GM19099 (cell line): Measurements from ENCODE around the gene TINAGL1.

Source experiments
- POLR2A ChIP-seq: IDR thresholded peaks from 3 replicates; pipeline ENCODE4 v1.6.1; 2011; ENCODE audit warnings: low read depth; ENCODE audit not compliant: insufficient read length; ENCODE audit errors: extremely low read depth

TINAGL1 gene

GRCh38 chr1:31556481-31557006, 19.8 kb upstream of the TINAGL1 start:
- no peak for TF ChIP-seq POLR2A

- TF ChIP-seq POLR2A, result no peak
Measured at GRCh38 chr1:31559715-31560114, 16.6 kb upstream of the TINAGL1 start.

- no peak for TF ChIP-seq POLR2A
Measured at GRCh38 chr1:31560394-31560793, 15.9 kb upstream of the TINAGL1 start.

- no peak for TF ChIP-seq POLR2A
Measured at GRCh38 chr1:31562707-31563360, 13.5 kb upstream of the TINAGL1 start.

GRCh38 chr1:31564606-31564989, 11.7 kb upstream of the TINAGL1 start:
- no peak for TF ChIP-seq POLR2A

GRCh38 chr1:31567956-31568570, 8.3 kb upstream of the TINAGL1 start:
- no peak for TF ChIP-seq POLR2A

GRCh38 chr1:31568895-31569595, 7.3 kb upstream of the TINAGL1 start:
- no peak for TF ChIP-seq POLR2A

- no peak for TF ChIP-seq POLR2A
Measured at GRCh38 chr1:31569596-31570173, 6.6 kb upstream of the TINAGL1 start.

GRCh38 chr1:31570228-31570627, 6.1 kb upstream of the TINAGL1 start:
- no peak for TF ChIP-seq POLR2A

- no peak for TF ChIP-seq POLR2A
Measured at GRCh38 chr1:31570906-31571305, 5.4 kb upstream of the TINAGL1 start.

GRCh38 chr1:31571340-31572295, 4.7 kb upstream of the TINAGL1 start:
- TF ChIP-seq POLR2A, result no peak

GRCh38 chr1:31572323-31573104, 3.8 kb upstream of the TINAGL1 start:
- no peak for TF ChIP-seq POLR2A

GRCh38 chr1:31573261-31573660, 3.1 kb upstream of the TINAGL1 start:
- no peak for TF ChIP-seq POLR2A
